SK-N-SH treated with all-trans-retinoic acid at 6 μM for 48 hours (cell line): ENCODE data around the gene DPM1.

Experiments
- ATAC-seq: fragments of 200-7000 bp; cut with Tn5 transposase; 3 replicates; pipeline ENCODE4 v1.9.1; 2020; ENCODE audit warnings: mild to moderate bottlenecking, moderate library complexity
- ARNTL ChIP-seq: fragments of 450-650 bp; formaldehyde crosslinking; IDR thresholded peaks from 2 replicates; pipeline ENCODE4 v1.5.0; 2020; ENCODE audit warnings: low read depth, mild to moderate bottlenecking, moderate library complexity, borderline replicate concordance
- BACH2 ChIP-seq: fragments of 250-450 bp; sonication (Bioruptor Pico); IDR thresholded peaks from 2 replicates; pipeline ENCODE4 v1.9.0; 2021; ENCODE audit warnings: mild to moderate bottlenecking, borderline replicate concordance
- ESRRG ChIP-seq: fragments of 250-450 bp; sonication (Bioruptor Pico); IDR thresholded peaks from 2 replicates; pipeline ENCODE4 v1.6.1; 2021; ENCODE audit warnings: mild to moderate bottlenecking
- GLIS3 ChIP-seq: fragments of 250-450 bp; sonication (Bioruptor Pico); IDR thresholded peaks from 2 replicates; pipeline ENCODE4 v1.5.0; 2020; ENCODE audit warnings: mild to moderate bottlenecking, moderate library complexity
- ISL1 ChIP-seq: fragments of 250-450 bp; sonication (Bioruptor Pico); IDR thresholded peaks from 2 replicates; pipeline ENCODE4 v2.1.2; 2022; ENCODE audit warnings: mild to moderate bottlenecking, moderate library complexity
- OSR1 ChIP-seq: fragments of 250-450 bp; sonication (Bioruptor Pico); IDR thresholded peaks from 2 replicates; pipeline ENCODE4 v1.8.0; 2022; ENCODE audit warnings: moderate library complexity, mild to moderate bottlenecking, inconsistent platforms
- PPARA ChIP-seq: fragments of 250-450 bp; sonication (Bioruptor Pico); IDR thresholded peaks from 2 replicates; pipeline ENCODE4 v1.5.0; 2020; ENCODE audit warnings: mild to moderate bottlenecking, borderline replicate concordance
- RARB ChIP-seq: fragments of 250-450 bp; sonication (Bioruptor Pico); IDR thresholded peaks from 2 replicates; pipeline ENCODE4 v1.8.0; 2021; ENCODE audit warnings: mild to moderate bottlenecking, moderate library complexity
- SNAI2 ChIP-seq: fragments of 250-450 bp; sonication (Bioruptor Pico); IDR thresholded peaks from 2 replicates; pipeline ENCODE4 v1.5.0; 2020; ENCODE audit warnings: mild to moderate bottlenecking, moderate library complexity
- TCF4 ChIP-seq: fragments of 250-450 bp; sonication (Bioruptor Pico); IDR thresholded peaks from 2 replicates; pipeline ENCODE4 v1.8.0; 2021; ENCODE audit warnings: mild to moderate bottlenecking, moderate library complexity, borderline replicate concordance
- TOX ChIP-seq: fragments of 250-450 bp; sonication (Bioruptor Pico); IDR thresholded peaks from 2 replicates; pipeline ENCODE4 v1.8.0; 2021; ENCODE audit warnings: mild to moderate bottlenecking, moderate library complexity, borderline replicate concordance
- ZC3H10 ChIP-seq: fragments of 250-450 bp; sonication (Bioruptor Pico); IDR thresholded peaks from 2 replicates; pipeline ENCODE4 v1.5.1; 2021; ENCODE audit warnings: mild to moderate bottlenecking, moderate library complexity
- ZFP3 ChIP-seq: fragments of 250-450 bp; sonication (Bioruptor Pico); IDR thresholded peaks from 2 replicates; pipeline ENCODE4 v1.5.0; 2020; ENCODE audit warnings: mild to moderate bottlenecking, moderate library complexity
- ZFP30 ChIP-seq: fragments of 450-650 bp; formaldehyde crosslinking; IDR thresholded peaks from 2 replicates; pipeline ENCODE4 v1.5.0; 2022; ENCODE audit warnings: mild to moderate bottlenecking, moderate library complexity
- ZNF8 ChIP-seq: fragments of 450-650 bp; formaldehyde crosslinking; IDR thresholded peaks from 2 replicates; pipeline ENCODE4 v1.5.0; 2020; ENCODE audit warnings: mild to moderate bottlenecking, moderate library complexity
- TF ChIP-seq, protein P1 (sequence below): fragments of 250-450 bp; sonication (Bioruptor Pico); IDR thresholded peaks from 2 replicates; pipeline ENCODE4 v1.8.0; 2021; ENCODE audit warnings: low read depth, mild to moderate bottlenecking, moderate library complexity, borderline replicate concordance
- TF ChIP-seq, protein P2 (sequence below): fragments of 250-450 bp; sonication (Bioruptor Pico); IDR thresholded peaks from 2 replicates; pipeline ENCODE4 v1.8.0; 2020; ENCODE audit warnings: mild to moderate bottlenecking, moderate library complexity, borderline replicate concordance
- TF ChIP-seq, protein P3 (sequence below): fragments of 250-450 bp; sonication (Bioruptor Pico); IDR thresholded peaks from 2 replicates; pipeline ENCODE4 v1.5.1; 2020; ENCODE audit warnings: low read depth, mild to moderate bottlenecking, moderate library complexity
- TF ChIP-seq, protein P4 (sequence below): fragments of 250-450 bp; sonication (Bioruptor Pico); IDR thresholded peaks from 2 replicates; pipeline ENCODE4 v1.5.1; 2021; ENCODE audit warnings: mild to moderate bottlenecking, moderate library complexity
- TF ChIP-seq, protein P5 (sequence below): fragments of 250-450 bp; sonication (Bioruptor Pico); IDR thresholded peaks from 2 replicates; pipeline ENCODE4 v1.5.0; 2020; ENCODE audit warnings: mild to moderate bottlenecking, moderate library complexity

The DPM1 gene

DNA sequence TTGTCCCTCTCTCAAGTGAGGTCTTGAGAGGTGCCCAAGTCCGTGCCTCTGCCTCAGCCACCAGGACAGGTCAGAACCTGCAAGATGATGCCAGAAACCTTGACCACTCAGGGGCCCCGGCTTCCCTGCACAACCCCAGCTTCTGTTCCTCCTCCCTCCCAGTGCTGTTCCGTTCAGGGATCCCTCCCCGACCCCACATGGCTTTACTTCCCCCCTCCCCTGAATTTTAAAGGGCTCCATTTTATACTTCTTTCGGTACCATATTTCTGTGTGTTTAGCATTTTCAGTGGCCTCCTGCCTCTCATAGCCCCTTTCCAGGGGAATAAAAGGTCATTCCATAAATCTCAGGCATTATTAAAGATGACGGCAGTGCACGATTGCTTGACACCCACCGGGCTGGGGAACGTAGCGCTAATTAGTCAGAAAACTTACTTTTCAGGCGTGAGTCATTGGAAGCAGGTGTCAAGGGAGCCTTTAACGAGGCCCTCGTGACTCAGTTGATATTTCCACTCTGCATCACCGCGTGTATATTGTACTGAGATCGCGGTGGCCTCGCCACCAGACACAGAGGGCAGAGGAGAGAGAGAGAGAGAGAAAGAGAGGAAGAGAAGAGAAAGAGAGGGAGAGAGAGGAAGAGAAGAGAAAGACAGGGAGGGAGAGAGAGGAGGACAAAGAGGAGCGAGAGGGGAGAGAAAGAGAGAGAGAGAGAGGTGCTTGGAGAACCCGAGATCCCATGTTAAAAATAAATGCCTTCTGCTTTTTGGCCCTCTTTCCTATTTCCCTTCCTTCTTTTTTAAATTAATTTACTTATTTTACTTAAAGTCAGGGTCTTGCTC, 43.3 kb upstream of the DPM1 start (continued):
- TF ChIP-seq TCF4 (CRISPR knock-in tag) (no peak), ZC3H10 (no peak), TOX (CRISPR knock-in tag) (no peak), BACH2 (CRISPR knock-in tag) (no peak), ESRRG (CRISPR knock-in tag) (no peak), SNAI2 (CRISPR knock-in tag) (no peak)

DNA sequence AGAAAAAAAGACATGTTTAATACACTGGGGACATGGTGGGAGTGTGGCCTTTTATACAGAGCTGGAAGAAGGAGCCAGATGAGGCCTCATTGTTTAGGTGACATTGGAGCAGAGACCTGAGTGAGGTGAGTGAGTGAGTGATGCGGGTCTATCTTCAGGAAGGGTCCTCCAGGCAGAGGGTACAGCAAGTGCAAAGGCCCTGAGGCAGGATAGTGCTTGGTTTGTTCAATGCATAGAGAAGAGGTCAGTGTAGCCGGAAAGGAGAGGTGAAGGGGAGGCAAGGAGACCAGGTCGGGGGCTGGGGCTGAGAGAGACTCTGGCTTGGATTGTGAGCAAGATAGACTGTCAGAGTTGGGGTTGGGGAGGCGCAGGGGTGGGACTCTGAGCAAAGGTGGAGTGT, 41.0 kb upstream of the DPM1 start:
- no peak for TF ChIP-seq ZFP30 (CRISPR knock-in tag)
- TF ChIP-seq, protein P1, sequence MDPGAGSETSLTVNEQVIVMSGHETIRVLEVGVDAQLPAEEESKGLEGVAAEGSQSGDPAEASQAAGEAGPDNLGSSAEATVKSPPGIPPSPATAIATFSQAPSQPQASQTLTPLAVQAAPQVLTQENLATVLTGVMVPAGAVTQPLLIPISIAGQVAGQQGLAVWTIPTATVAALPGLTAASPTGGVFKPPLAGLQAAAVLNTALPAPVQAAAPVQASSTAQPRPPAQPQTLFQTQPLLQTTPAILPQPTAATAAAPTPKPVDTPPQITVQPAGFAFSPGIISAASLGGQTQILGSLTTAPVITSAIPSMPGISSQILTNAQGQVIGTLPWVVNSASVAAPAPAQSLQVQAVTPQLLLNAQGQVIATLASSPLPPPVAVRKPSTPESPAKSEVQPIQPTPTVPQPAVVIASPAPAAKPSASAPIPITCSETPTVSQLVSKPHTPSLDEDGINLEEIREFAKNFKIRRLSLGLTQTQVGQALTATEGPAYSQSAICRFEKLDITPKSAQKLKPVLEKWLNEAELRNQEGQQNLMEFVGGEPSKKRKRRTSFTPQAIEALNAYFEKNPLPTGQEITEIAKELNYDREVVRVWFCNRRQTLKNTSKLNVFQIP (CRISPR knock-in tag): no peak
- TF ChIP-seq ZNF8 (CRISPR knock-in tag): no peak
- TF ChIP-seq RARB: no peak
- TF ChIP-seq ESRRG (CRISPR knock-in tag): no peak
- TF ChIP-seq OSR1 (CRISPR knock-in tag): no peak
- no peak for TF ChIP-seq BACH2 (CRISPR knock-in tag)
- TF ChIP-seq ISL1: no peak
- TF ChIP-seq, all 23 proteins: peak for 0
- ATAC-seq: no peak

DNA sequence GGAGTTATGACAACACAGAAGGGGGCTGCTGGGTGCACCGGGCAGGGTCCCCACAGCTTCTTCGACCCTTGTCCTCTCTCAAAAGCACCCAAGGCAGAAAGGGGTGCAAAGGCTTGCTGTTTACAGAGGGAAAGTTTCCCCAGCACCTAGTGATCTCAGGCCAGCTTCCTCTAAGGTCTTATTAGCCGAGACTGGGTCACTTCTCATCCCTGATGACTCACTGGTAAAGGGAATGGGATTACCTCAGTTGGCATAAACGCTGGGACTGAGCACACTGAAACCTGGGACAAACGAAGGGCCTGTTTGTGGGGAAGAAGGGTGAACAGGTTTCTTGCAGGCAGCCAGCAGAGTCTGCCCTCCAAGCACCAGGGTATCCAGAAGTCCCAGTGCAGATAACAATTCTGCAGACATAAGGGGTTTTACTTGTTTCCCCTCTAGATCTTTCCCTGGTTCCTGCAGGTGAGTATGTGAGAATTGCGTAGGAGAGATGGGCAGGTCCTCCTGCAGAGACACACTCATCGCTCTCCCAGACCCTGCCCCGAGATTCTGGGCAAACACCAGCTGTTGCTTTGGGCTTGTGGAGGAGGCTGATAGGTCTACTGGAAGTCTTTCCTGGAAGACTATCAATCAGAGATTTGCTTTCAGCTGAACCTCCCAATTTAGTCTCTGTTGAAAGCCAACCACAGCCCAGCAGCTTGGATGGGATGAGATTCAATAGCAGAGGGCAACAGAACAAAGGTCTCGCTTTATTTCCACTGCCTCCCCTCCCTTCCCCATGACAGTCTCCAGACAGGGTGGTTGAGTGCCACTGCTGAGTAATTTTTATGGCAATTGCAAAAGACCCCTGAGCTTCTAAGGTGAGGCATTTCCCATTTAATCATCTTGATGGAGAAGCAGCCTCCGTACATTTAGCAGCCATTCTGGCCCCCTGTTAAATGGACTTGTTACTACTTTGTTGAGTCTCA, 38.9 kb upstream of the DPM1 start:
- peak; percentile 57 for ATAC-seq
- TF ChIP-seq PPARA (CRISPR knock-in tag) (no peak), ZNF8 (CRISPR knock-in tag) (no peak), TOX (CRISPR knock-in tag) (no peak), GLIS3 (CRISPR knock-in tag) (no peak), OSR1 (CRISPR knock-in tag) (no peak), ARNTL (CRISPR knock-in tag) (no peak), BACH2 (CRISPR knock-in tag) (no peak), ESRRG (CRISPR knock-in tag) (no peak), ISL1 (no peak), TCF4 (CRISPR knock-in tag) (no peak), ZFP3 (CRISPR knock-in tag) (no peak), ZFP30 (CRISPR knock-in tag) (no peak)
- TF ChIP-seq, protein P2, sequence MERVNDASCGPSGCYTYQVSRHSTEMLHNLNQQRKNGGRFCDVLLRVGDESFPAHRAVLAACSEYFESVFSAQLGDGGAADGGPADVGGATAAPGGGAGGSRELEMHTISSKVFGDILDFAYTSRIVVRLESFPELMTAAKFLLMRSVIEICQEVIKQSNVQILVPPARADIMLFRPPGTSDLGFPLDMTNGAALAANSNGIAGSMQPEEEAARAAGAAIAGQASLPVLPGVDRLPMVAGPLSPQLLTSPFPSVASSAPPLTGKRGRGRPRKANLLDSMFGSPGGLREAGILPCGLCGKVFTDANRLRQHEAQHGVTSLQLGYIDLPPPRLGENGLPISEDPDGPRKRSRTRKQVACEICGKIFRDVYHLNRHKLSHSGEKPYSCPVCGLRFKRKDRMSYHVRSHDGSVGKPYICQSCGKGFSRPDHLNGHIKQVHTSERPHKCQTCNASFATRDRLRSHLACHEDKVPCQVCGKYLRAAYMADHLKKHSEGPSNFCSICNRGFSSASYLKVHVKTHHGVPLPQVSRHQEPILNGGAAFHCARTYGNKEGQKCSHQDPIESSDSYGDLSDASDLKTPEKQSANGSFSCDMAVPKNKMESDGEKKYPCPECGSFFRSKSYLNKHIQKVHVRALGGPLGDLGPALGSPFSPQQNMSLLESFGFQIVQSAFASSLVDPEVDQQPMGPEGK (CRISPR knock-in tag): no peak
- TF ChIP-seq, protein P3, sequence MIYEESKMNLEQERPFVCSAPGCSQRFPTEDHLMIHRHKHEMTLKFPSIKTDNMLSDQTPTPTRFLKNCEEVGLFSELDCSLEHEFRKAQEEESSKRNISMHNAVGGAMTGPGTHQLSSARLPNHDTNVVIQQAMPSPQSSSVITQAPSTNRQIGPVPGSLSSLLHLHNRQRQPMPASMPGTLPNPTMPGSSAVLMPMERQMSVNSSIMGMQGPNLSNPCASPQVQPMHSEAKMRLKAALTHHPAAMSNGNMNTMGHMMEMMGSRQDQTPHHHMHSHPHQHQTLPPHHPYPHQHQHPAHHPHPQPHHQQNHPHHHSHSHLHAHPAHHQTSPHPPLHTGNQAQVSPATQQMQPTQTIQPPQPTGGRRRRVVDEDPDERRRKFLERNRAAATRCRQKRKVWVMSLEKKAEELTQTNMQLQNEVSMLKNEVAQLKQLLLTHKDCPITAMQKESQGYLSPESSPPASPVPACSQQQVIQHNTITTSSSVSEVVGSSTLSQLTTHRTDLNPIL: no peak
- TF ChIP-seq, protein P4, sequence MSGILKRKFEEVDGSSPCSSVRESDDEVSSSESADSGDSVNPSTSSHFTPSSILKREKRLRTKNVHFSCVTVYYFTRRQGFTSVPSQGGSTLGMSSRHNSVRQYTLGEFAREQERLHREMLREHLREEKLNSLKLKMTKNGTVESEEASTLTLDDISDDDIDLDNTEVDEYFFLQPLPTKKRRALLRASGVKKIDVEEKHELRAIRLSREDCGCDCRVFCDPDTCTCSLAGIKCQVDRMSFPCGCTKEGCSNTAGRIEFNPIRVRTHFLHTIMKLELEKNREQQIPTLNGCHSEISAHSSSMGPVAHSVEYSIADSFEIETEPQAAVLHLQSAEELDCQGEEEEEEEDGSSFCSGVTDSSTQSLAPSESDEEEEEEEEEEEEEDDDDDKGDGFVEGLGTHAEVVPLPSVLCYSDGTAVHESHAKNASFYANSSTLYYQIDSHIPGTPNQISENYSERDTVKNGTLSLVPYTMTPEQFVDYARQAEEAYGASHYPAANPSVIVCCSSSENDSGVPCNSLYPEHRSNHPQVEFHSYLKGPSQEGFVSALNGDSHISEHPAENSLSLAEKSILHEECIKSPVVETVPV (CRISPR knock-in tag): no peak
- TF ChIP-seq, protein P5, sequence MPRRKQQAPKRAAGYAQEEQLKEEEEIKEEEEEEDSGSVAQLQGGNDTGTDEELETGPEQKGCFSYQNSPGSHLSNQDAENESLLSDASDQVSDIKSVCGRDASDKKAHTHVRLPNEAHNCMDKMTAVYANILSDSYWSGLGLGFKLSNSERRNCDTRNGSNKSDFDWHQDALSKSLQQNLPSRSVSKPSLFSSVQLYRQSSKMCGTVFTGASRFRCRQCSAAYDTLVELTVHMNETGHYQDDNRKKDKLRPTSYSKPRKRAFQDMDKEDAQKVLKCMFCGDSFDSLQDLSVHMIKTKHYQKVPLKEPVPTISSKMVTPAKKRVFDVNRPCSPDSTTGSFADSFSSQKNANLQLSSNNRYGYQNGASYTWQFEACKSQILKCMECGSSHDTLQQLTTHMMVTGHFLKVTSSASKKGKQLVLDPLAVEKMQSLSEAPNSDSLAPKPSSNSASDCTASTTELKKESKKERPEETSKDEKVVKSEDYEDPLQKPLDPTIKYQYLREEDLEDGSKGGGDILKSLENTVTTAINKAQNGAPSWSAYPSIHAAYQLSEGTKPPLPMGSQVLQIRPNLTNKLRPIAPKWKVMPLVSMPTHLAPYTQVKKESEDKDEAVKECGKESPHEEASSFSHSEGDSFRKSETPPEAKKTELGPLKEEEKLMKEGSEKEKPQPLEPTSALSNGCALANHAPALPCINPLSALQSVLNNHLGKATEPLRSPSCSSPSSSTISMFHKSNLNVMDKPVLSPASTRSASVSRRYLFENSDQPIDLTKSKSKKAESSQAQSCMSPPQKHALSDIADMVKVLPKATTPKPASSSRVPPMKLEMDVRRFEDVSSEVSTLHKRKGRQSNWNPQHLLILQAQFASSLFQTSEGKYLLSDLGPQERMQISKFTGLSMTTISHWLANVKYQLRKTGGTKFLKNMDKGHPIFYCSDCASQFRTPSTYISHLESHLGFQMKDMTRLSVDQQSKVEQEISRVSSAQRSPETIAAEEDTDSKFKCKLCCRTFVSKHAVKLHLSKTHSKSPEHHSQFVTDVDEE (CRISPR knock-in tag): no peak
